ENCODE results near the gene MAMLD1. TPM values are rescaled to one million over a fixed set of nuclear protein-coding genes. Genes with fewer than 3 reads are reported as not detected.

MAMLD1 gene
- total RNA-seq, 1 donor from 2014 or later: 2.1 TPM

DNA sequence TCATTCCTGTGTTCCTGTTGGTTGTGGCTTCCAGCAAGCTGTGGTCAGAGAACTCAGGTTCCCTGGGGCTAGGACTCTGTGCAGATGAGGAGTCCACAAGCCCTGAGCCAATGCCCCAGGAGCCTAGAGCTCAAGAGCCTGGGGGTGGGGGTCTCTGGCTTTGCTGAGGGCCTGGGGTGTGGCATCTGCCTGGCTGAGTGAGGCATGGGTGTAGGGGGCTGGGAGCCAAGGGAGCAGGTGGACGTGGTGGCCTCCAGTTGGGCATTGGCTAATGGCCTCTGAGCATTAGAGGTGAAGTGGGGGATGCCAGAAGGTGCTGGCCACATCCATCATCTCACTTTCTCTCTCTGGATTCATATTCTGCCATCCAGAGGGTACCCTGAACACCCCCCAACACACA, 5.3 kb upstream of the MAMLD1 start:
- DNase-seq: no peak

DNA sequence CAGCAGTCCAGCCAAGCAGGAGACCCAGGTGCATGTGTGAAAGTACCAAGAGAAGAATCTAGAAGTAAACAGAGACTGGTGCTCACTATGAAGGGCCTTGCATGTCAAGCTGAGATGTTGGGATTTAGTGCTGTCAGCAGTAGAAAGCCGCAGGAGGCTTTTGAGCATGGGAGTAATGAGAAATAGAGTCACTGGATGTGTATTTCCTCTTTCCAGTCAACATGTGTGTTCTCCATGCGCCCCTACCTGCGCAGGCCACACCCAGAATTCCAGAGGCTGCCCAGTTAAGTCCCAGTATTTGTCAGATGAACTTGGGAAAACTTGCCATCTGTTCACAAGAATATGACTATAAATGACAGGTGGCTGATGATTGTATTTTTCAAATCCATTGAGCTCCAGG, 4.5 kb upstream of the MAMLD1 start:
- no peak for DNase-seq

GRCh38 chrX:150360331-150360730, 2.8 kb upstream of the MAMLD1 start:
- no peak for DNase-seq

GRCh38 chrX:150361070-150361776, 1.9 kb upstream of the MAMLD1 start:
- no peak for DNase-seq

- DNase-seq: no peak
Measured at GRCh38 chrX:150361777-150362351, 1.3 kb upstream of the MAMLD1 start.

DNA sequence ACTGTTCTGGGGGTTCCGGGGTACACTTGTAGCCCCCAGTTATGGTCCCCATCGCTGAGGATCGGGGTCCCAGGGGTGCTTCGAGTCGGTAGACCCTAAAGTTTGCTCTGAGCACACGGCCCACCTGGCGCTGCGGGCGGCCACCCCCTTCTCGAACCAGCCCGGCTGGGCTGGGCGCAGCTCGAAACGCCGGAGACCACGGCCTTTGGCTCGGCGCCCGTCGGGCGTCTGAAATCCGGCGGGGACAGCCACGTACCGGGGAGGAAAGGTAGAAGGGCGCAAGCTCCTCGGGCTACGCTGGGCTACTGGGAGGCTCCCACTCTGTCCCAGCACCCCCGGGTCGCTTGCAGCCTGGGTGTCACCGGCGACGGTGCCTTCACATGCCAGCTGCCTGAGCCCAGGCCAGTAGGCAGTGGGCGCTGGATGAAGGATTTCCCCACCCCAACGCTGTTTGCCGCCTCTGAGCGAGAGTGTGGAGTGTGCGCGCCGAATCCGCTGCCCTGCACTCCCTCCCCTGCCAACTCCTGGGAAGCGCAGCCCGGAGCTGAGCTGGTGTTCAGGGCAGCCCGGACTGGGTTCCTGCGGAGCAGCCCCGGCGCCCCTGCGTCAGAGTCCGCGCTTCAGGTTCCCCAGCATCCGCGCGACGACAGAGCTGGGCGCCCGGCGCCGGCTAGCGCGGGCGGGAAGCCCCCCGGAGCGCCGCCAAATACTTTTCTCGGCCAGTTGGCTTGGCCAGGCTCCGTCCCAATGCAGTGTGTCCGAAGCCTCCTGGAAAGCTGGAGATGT, 637 bp downstream of the MAMLD1 start:
- no peak for DNase-seq

- DNase-seq: no peak
Measured at GRCh38 chrX:150364347-150365050, 1.4 kb downstream of the MAMLD1 start.

DNA sequence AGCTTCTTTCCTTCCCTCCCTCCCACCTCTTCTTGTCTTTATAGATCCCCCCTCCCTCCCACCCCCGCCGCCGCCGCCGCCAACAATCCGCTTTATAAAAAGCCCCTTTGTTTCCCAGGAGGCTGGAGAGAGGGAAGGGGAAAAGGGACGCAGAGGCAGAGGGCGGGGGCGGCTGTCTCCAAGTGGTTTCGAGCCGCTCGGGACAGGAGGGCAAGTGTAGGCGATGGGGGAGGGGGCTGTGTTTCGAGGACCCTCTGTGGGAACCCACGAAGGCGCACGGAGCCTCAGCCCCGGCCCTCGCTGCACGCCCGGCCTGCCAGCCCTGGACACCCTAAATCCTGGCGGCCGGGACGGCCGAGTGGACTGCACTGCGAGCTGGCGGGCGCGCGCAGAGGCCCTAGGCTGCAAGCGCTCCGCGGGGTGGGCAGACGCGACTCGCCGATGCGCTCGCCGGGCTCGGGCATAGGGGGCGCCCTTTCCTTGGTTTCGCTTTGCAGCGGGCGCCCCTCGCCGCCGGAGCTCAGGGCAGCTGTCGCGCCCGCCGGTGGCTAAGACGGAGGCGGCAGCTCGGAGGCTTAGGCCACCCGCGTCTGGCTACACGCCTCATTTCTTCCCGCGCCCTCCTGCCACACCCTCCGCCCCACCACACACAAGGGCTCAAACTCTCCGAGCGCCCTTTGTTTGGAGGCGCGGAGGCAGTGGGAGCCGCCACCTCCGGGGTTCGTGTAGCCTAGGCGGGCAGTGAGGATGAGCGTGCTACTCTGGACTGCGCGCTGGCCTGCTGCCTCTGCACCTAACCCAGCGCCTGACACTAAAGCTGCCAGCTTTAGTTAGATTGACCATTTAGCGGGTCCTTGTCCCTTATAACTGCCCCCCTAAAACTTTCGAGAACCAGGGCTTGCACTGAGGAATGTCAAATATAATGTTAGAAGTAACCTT, 2.2 kb downstream of the MAMLD1 start:
- DNase-seq: peak; percentile 41

DNA sequence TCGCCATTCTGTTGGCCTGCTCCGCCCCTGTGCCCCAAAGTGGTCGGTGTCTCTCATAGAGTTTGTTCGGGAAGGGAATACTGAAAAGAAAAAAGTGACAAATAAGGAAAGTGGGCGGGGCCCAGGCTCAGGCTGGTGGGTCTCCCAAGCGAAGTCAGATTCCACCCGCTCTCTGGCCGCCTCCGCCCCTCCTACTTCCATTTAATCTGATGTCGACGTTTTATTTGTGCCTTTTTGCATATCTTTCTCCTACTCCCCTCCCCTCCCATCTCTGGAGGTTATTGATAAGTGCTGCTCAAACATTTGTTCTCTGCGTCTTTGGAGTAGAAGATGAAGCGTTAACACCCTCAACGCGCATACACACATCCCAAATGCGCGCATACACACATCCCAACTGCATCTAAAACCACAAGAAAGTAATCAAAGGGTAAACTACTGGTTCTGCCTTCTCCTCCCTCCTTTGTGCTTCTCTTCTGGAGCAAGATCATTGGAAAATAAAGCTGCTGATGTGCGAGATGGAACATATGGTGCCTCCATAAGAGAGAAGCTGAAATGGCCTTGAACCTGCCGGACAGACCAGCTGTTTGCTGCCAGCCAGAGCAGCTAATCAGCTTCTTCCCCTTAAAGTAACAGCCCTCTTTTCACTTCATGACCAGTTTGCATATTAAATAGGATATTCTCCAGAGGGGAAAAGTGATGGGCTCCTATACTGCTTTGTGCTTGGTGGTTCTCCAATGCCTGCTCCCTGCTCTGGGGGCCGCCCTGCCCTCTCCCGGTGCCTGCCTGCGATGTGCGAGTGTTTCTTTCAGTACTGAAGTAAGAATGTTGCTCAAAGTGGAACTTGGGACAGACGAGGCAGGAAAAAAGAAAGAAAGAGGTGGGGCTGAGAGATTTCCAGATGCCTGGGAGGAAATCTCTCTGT, 3.1 kb downstream of the MAMLD1 start:
- DNase-seq: peak; percentile 43

GRCh38 chrX:150366951-150367545, 3.9 kb downstream of the MAMLD1 start:
- peak; percentile 39 for DNase-seq

DNA sequence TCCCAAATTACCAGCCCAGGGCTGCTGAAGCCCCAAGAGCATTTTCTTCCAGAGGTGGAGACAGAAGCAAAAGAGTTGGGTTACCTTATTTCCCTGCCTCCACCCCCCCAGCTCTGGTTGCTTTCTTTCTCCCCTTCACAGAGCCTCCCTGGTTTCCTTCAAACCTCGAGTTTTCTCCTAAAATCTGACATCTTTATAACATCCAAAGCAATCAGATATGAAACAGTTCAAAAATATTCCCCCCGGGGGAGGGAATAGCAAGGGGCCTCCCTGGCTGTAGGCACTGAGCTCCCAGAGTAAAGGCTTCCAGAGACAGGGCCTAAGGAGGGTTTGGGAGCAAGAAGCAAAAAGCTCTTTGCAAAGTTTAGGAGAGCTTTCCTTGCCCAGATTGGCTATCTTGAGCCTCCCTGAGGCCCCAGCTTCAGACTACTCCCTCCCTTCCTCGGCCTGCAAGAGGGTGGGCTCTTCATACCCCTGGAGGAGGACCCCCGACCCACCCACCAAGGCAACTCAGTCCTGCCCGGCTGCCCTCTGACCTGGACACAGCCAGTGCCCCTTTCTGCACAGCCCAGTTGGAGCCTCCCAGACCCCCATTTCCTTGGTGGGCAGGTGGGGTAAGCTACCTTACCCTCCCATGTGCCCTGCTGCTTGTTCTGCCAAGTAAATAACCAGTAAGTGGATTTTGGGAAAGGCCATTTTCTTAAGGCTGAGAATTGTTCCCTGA, 7.6 kb downstream of the MAMLD1 start:
- DNase-seq: no peak

GRCh38 chrX:150371877-150372276, 8.8 kb downstream of the MAMLD1 start:
- no peak for DNase-seq

DNA sequence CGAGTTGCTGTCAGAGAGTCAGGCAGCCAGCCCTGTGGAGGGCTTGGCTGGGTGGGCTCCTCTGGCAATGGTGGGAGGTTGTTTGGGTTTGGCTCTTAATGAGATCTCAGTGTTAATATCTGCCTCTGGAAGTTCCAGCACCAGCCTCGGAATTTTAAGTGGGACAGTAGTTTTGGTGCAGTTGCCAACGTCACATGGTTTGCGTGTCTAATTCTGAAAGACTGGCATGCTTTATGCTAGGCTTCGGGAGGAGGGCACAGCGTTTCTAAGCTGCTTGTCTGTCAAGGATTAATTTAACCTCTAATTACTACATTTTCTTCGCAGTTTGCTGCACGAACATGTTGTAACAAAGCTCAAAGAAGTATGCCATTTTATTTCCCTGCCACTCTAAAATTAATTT, 9.2 kb downstream of the MAMLD1 start:
- no peak for DNase-seq

GRCh38 chrX:150372756-150373155, 9.6 kb downstream of the MAMLD1 start:
- no peak for DNase-seq

GRCh38 chrX:150375243-150375770, 12.2 kb downstream of the MAMLD1 start:
- no peak for DNase-seq

DNA sequence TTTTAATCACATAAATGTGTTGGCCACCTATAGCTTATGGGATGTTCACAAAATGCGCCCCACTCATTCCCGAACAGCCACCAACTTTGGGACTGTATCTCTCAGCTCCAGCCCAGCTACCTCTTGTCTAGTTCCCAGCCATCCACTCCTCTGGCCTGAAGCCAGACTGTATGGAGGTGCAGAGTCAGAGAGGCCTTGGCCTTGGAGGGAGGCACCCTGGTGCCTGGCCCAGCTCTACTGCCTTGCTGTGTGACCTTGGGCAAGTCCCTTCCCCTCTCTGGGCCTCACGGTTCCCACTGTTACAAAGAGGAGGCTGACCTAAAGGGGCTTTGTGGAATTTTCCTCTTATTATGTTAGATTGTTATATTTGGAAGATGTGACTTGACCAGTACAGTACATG, 13.9 kb downstream of the MAMLD1 start:
- no peak for DNase-seq

- no peak for DNase-seq
Measured at GRCh38 chrX:150405006-150405405, 41.9 kb downstream of the MAMLD1 start.

DNA sequence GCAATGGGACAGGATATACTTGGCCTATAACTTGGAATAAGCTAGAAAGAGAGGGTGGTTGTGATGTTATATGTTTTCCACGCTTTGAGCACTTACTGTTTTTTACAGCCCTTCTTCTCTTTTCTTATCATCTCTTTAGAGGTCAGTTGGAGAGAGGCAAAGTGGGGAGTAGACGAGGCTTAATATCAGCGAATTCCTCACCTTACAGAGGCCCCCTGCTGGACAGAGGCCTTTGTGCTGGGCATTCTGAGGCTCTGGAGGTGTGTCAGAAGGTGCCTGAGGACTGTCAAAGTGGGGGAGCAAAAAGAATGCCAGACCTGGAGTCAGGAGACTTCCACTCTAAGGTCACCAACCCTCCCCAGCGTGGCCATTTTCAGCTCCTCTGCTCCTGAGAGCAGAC, 42.5 kb downstream of the MAMLD1 start:
- DNase-seq: no peak

DNA sequence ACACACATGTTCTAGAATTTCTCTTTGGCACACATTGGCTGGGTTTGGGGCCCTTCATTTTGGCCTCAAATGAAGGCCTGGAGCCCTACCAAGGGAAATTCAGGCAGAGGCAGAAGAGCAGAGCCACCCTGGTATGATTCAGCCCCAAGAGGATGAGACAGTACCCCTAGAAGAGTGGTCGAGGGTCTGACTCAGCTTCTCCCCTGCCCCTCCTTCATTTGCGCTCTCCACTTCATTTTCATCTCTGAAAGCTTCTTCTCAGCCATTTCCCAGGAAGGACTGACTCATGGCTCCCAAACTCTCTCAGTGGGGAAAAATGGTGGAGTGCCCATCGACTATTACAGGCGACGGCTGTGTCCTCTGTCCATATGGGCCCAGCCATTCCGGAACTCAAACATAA, 43.5 kb downstream of the MAMLD1 start:
- DNase-seq: no peak

Measured in skin of body (tissue), 2 donors.